ENCODE data around the gene EFNA3.

GRCh38 chr1:155044812-155045657, 33.6 kb upstream of the EFNA3 start:
- no peak for TF ChIP-seq EZH2 (IDR thresholded peaks at IDR 0.05; ENCODE audit: insufficient read depth, poor library complexity, severe bottlenecking)
- TF ChIP-seq EZH2phosphoT487 (IDR thresholded peaks at IDR 0.05; ENCODE audit: insufficient read depth, low read depth) = no peak

Measured in GM23248 (cell line).